ENCODE results near the gene SFTA2.
"Not testable (repeated sequence)": the region's sequence is repeated elsewhere in the genome, so short reads cannot be mapped to it uniquely, and the experiment has no call there.

SFTA2 gene

GRCh38 chr6:30931969-30932645 lies at the start of gene SFTA2:
SFTA2 (minus strand) TSS chr6:30932170; CDS start chr6:30932096, 74 bp downstream.
- DNase-seq, result no peak

GRCh38 chr6:30979690-30980089 lies 47.7 kb upstream of the SFTA2 start:
- DNase-seq, result no peak

GRCh38 chr6:30979141-30979540 lies 47.2 kb upstream of the SFTA2 start:
- no peak for DNase-seq

- no peak for DNase-seq
These were observed 42.7 kb upstream of the SFTA2 start for GRCh38 chr6:30974490-30975252.

- no peak for DNase-seq
These were observed 40.8 kb upstream of the SFTA2 start for GRCh38 chr6:30972816-30973215.

- no peak for DNase-seq
These were observed 39.0 kb upstream of the SFTA2 start for GRCh38 chr6:30970946-30971345.

- not testable (repeated sequence) for DNase-seq
These were observed 37.2 kb upstream of the SFTA2 start for GRCh38 chr6:30969171-30969570.

GRCh38 chr6:30966154-30966553 lies 34.2 kb upstream of the SFTA2 start:
- no peak for DNase-seq

GRCh38 chr6:30965140-30965601 lies 33.2 kb upstream of the SFTA2 start:
- DNase-seq, result no peak

GRCh38 chr6:30964075-30964474 lies 32.1 kb upstream of the SFTA2 start:
- DNase-seq, result no peak

GRCh38 chr6:30963641-30964040 lies 31.7 kb upstream of the SFTA2 start:
- DNase-seq, result no peak

GRCh38 chr6:30962716-30963115 lies 30.7 kb upstream of the SFTA2 start:
- DNase-seq, result no peak

GRCh38 chr6:30960907-30961673 lies 29.1 kb upstream of the SFTA2 start:
- no peak for DNase-seq

GRCh38 chr6:30957716-30958115 lies 25.7 kb upstream of the SFTA2 start:
- DNase-seq, result no peak

- no peak for DNase-seq
These were observed 23.5 kb upstream of the SFTA2 start for GRCh38 chr6:30955367-30956042.

- no peak for DNase-seq
These were observed 22.8 kb upstream of the SFTA2 start for GRCh38 chr6:30954631-30955366.

- no peak for DNase-seq
These were observed 20.0 kb upstream of the SFTA2 start for GRCh38 chr6:30951907-30952469.

GRCh38 chr6:30948811-30949210 lies 16.8 kb upstream of the SFTA2 start:
- no peak for DNase-seq

GRCh38 chr6:30947231-30947630 lies 15.3 kb upstream of the SFTA2 start:
- DNase-seq, result no peak

GRCh38 chr6:30945281-30945680 lies 13.3 kb upstream of the SFTA2 start:
- DNase-seq, result no peak

GRCh38 chr6:30944051-30944450 lies 12.1 kb upstream of the SFTA2 start:
- DNase-seq, result no peak
